Smooth muscle cell (in vitro differentiated cells): Measurements from ENCODE around the gene NFIB. TPM values are rescaled to one million over a fixed set of nuclear protein-coding genes. Genes with fewer than 3 reads are reported as not detected.

Experiments
- DNase-seq: peaks from one replicate; lab custom pipeline; 2025; ENCODE audit not compliant: unreplicated experiment; lab: John Stamatoyannopoulos, UW
- H2AFZ ChIP-seq: fragments of 200-600 bp; sonication (generic); 2 replicates; pipeline ENCODE4 v1.6.0; 2016; ENCODE audit warnings: antibody characterized with exemption, low read depth, mild to moderate bottlenecking
- H3F3A ChIP-seq: fragments of 200-600 bp; sonication (generic); 2 replicates; pipeline ENCODE4 v1.6.0; 2017; ENCODE audit warnings: antibody characterized with exemption, low read depth
- H3K27ac ChIP-seq: fragments of 200-600 bp; sonication (generic); 2 replicates; pipeline ENCODE4 v1.5.1; 2016; ENCODE audit warnings: low read depth, mild to moderate bottlenecking
- H3K27me3 ChIP-seq: fragments of 200-600 bp; sonication (generic); 2 replicates; pipeline ENCODE4 v1.6.1; 2016; ENCODE audit warnings: low read depth, mild to moderate bottlenecking
- H3K36me3 ChIP-seq: fragments of 200-600 bp; sonication (generic); 2 replicates; pipeline ENCODE4 v1.5.1; 2016; ENCODE audit warnings: low read depth
- H3K4me1 ChIP-seq: fragments of 200-600 bp; sonication (generic); 2 replicates; pipeline ENCODE4 v1.5.1; 2016; ENCODE audit warnings: low read depth
- H3K4me2 ChIP-seq: fragments of 200-600 bp; sonication (generic); 2 replicates; pipeline ENCODE4 v1.6.0; 2016; ENCODE audit warnings: mild to moderate bottlenecking
- H3K4me3 ChIP-seq: fragments of 200-600 bp; sonication (generic); 2 replicates; pipeline ENCODE4 v1.5.1; 2016; ENCODE audit warnings: mild to moderate bottlenecking
- H3K79me2 ChIP-seq: fragments of 200-600 bp; sonication (generic); 2 replicates; pipeline ENCODE4 v1.6.0; 2016; ENCODE audit warnings: low read depth, mild to moderate bottlenecking
- H3K9ac ChIP-seq: fragments of 200-600 bp; sonication (generic); 2 replicates; pipeline ENCODE4 v1.6.0; 2016; ENCODE audit warnings: low read depth
- H3K9me3 ChIP-seq: fragments of 200-600 bp; sonication (generic); replicated peaks from 2 replicates; pipeline ENCODE4 v1.5.1; 2016; ENCODE audit warnings: low read depth
- H4K20me1 ChIP-seq: fragments of 200-600 bp; sonication (generic); 2 replicates; pipeline ENCODE4 v1.6.0; 2016; ENCODE audit warnings: low read depth
- CTCF ChIP-seq: fragments of 200-600 bp; sonication (generic); IDR thresholded peaks from 2 replicates; pipeline ENCODE4 v1.5.1; 2017; ENCODE audit warnings: borderline replicate concordance, mild to moderate bottlenecking, antibody characterized with exemption; ENCODE audit not compliant: insufficient read depth, poor library complexity, severe bottlenecking
- WGBS: methylation state at CpG from one replicate; pipeline ENCODE4 v1.1.7; 2016; ENCODE audit warnings: low lambda C conversion rate; 5-methylcytosine and 5-hydroxymethylcytosine counted together
- polyA plus RNA-seq: library from polyadenylated mRNA; unstranded; fragments of >200 nt; fragmentation: Nextera tagmentation; extraction: Ambion mirVana; gene quantifications from 2 replicates; pipeline ENCODE4 v1.2.1, GENCODE V29; 2016
- total RNA-seq: library from RNA; depleted of rRNA; stranded (reverse); fragments of >200 nt; gene quantifications from 2 replicates; pipeline ENCODE4 v1.2.3, GENCODE V29; 2014

The NFIB gene
- total and polyA plus RNA-seq, 2 experiments from 2014 or later, result 0.93 to 1.7 TPM

DNA sequence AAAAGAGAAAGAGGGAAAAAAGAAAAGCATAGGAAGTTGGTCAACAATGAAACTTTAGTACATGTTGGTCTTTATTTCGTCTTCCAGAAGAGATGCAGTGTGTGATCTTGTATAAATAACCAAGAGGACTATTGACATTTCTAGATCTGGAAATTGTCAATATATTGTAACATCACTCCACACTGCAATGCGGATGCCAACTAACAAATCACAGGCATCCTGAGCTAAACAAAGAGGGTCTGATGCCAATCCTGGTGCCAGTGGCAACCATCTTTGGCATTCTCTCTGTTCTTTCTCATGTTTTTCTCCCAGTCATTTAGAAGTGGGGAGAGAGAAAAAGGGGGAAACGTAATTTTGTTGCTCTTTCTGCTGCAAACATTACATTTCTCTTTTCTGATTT is 9.7 kb downstream of the NFIB start:
- no peaks in the 10 kb centered on the region for H3K36me3 ChIP-seq
- H3K4me3 ChIP-seq, result no peak overlapping the region
- no peak overlapping the region for H2AFZ ChIP-seq
- no peak overlapping the region for H3K9ac ChIP-seq
- peaks cover 15% of the 10 kb centered on the region for H3K27me3 ChIP-seq
- 93% methylated on average over 3 of the region's 3 CpGs for WGBS
- H3K27ac ChIP-seq, result no peak overlapping the region
- no peaks in the 10 kb centered on the region for H3F3A ChIP-seq
- no peaks in the 10 kb centered on the region for H3K79me2 ChIP-seq
- DNase-seq, result no peak
- H4K20me1 ChIP-seq, result no peaks in the 10 kb centered on the region
- no peaks in the 10 kb centered on the region for H3K9me3 ChIP-seq
- H3K4me1 ChIP-seq, result no peaks in the 10 kb centered on the region
- no peak overlapping the region for H3K4me2 ChIP-seq
- TF ChIP-seq CTCF, result no peak

DNA sequence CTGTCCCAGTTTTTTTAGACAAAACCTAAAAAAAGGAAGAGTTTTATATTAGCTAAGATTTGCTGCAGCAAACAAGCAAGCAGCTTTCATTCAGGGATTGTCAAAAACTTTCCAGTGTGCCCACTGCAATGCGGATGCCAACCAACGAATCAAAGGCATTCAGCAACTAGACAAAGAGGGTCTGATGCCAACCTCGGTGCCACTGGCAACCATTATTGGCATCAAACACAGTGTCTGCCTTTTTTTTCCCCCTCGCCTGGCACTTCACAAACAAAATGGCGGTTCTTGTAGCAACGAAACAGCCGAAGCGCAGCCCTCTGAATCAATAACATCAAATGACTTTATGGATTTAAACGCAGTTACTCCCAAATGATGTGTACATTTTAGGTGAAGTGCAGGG is 10.4 kb downstream of the NFIB start:
- no peak overlapping the region for H3K9ac ChIP-seq
- 95% methylated on average over 9 of the region's 9 CpGs for WGBS
- H3K4me2 ChIP-seq, result no peak overlapping the region

DNA sequence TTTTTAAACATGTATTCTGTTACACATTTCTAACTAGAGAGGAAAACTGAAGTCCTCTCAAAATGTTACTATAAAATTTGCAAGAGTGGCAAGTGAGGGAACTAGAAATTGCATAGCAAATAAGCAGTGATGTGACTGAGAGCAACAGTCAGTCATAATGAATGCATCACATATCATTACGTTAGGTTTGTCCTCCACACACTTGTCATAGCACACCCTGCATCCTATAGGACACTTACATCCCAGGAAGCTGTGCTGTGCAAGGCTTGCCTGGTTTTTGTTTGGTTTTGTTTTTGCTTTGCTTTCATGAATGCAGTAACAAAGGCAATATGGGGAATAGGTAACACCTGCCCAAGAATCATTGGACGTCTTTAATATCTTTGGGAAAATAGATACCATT is 10.8 kb downstream of the NFIB start:
- peaks cover 15% of the 10 kb centered on the region for H3K27me3 ChIP-seq
- no peak overlapping the region for H3K4me3 ChIP-seq
- no peak overlapping the region for H3K4me2 ChIP-seq
- no peaks in the 10 kb centered on the region for H3K4me1 ChIP-seq
- H3K27ac ChIP-seq, result no peak overlapping the region
- DNase-seq, result no peak
- H4K20me1 ChIP-seq, result no peaks in the 10 kb centered on the region
- H2AFZ ChIP-seq, result no peak overlapping the region
- H3K9ac ChIP-seq, result no peak overlapping the region
- no peaks in the 10 kb centered on the region for H3K9me3 ChIP-seq
- H3K36me3 ChIP-seq, result no peaks in the 10 kb centered on the region
- TF ChIP-seq CTCF, result no peak
- 90% methylated on average over 2 of the region's 2 CpGs for WGBS
- H3K79me2 ChIP-seq, result no peaks in the 10 kb centered on the region
- H3F3A ChIP-seq, result no peaks in the 10 kb centered on the region

More for the DNA sequence above, 10.4 kb downstream of the NFIB start:
- H3K4me1 ChIP-seq, result no peaks in the 10 kb centered on the region
- no peak overlapping the region for H2AFZ ChIP-seq
- H3F3A ChIP-seq, result no peaks in the 10 kb centered on the region
- H3K4me3 ChIP-seq, result no peak overlapping the region
- H3K9me3 ChIP-seq, result no peaks in the 10 kb centered on the region
- no peaks in the 10 kb centered on the region for H3K79me2 ChIP-seq
- no peaks in the 10 kb centered on the region for H3K36me3 ChIP-seq
- H3K27me3 ChIP-seq, result peaks cover 15% of the 10 kb centered on the region
- H4K20me1 ChIP-seq, result no peaks in the 10 kb centered on the region
- H3K27ac ChIP-seq, result no peak overlapping the region
- TF ChIP-seq CTCF, result no peak
- no peak for DNase-seq

- H3K9me3 ChIP-seq, result no peaks in the 10 kb centered on the region
- H3F3A ChIP-seq, result no peaks in the 10 kb centered on the region
- H3K4me1 ChIP-seq, result no peaks in the 10 kb centered on the region
- H3K4me3 ChIP-seq, result no peak overlapping the region
- 31% methylated on average over 3 of the region's 4 CpGs for WGBS
- H3K4me2 ChIP-seq, result no peak overlapping the region
- DNase-seq, result no peak
- H2AFZ ChIP-seq, result no peak overlapping the region
- H3K27ac ChIP-seq, result no peak overlapping the region
- H3K36me3 ChIP-seq, result no peaks in the 10 kb centered on the region
- H4K20me1 ChIP-seq, result no peaks in the 10 kb centered on the region
- H3K79me2 ChIP-seq, result no peaks in the 10 kb centered on the region
- TF ChIP-seq CTCF, result no peak
- H3K9ac ChIP-seq, result no peak overlapping the region
- peaks cover 15% of the 10 kb centered on the region for H3K27me3 ChIP-seq
These were observed 11.5 kb downstream of the NFIB start for GRCh38 chr9:14302405-14302804.
